ENCODE results near the gene B3GNT9. TPM values are rescaled to one million over a fixed set of nuclear protein-coding genes. Genes with fewer than 3 reads are reported as not detected.

B3GNT9 gene
- total RNA-seq = 8.1 and 8.3 TPM in 2 replicates

GRCh38 chr16:67150833-67151396, at the start of gene B3GNT9:
Gene B3GNT9 (minus strand): TSS chr16:67150998. CDS start chr16:67150485, 513 bp downstream.
- intact Hi-C loops (cut with micrococcal nuclease) = no loop called here

GRCh38 chr16:67200491-67200890, 49.7 kb upstream of the B3GNT9 start:
- intact Hi-C loops (cut with micrococcal nuclease) = no loop called here

- intact Hi-C loops (cut with micrococcal nuclease) = no loop called here
Measured at GRCh38 chr16:67199808-67200198, 49.0 kb upstream of the B3GNT9 start.

- intact Hi-C loops (cut with micrococcal nuclease) = no loop called here
Measured at GRCh38 chr16:67199011-67199807, 48.4 kb upstream of the B3GNT9 start, which contains the start of gene ELMO3. Gene ELMO3 (plus strand): TSS chr16:67199131. CDS start chr16:67199327, 196 bp downstream.

- intact Hi-C loops (cut with micrococcal nuclease) = no loop called here
Measured at GRCh38 chr16:67198238-67198734, 47.5 kb upstream of the B3GNT9 start.

- intact Hi-C loops (cut with micrococcal nuclease) = no loop called here
Measured at GRCh38 chr16:67197704-67198103, 46.9 kb upstream of the B3GNT9 start.

GRCh38 chr16:67196881-67197280, 46.1 kb upstream of the B3GNT9 start:
- intact Hi-C loops (cut with micrococcal nuclease) = no loop called here

- intact Hi-C loops (cut with micrococcal nuclease) = no loop called here
Measured at GRCh38 chr16:67195676-67196075, 44.9 kb upstream of the B3GNT9 start.

- intact Hi-C loops (cut with micrococcal nuclease) = no loop called here
Measured at GRCh38 chr16:67194260-67194659, 43.5 kb upstream of the B3GNT9 start.

- intact Hi-C loops (cut with micrococcal nuclease) = loop anchor here (2.0 kb wide), 1 partner anchor 33 kb away; the partner anchor contains the start of gene TMEM208
Measured at GRCh38 chr16:67193536-67193935, 42.7 kb upstream of the B3GNT9 start.

- intact Hi-C loops (cut with micrococcal nuclease) = loop anchor here (1.0 to 2.0 kb wide), 2 partner anchors 34 to 51 kb away; partner anchors contain the start of gene TMEM208
Measured at GRCh38 chr16:67192781-67193361, 42.1 kb upstream of the B3GNT9 start.

- intact Hi-C loops (cut with micrococcal nuclease) = loop anchor here (1.0 to 2.0 kb wide), 2 partner anchors 35 to 52 kb away; partner anchors contain the start of gene TMEM208
Measured at GRCh38 chr16:67191995-67192681, 41.3 kb upstream of the B3GNT9 start, which contains the start of gene E2F4. Gene E2F4 (plus strand): TSS chr16:67192155. CDS start chr16:67192228, 73 bp downstream.

- intact Hi-C loops (cut with micrococcal nuclease) = no loop called here
Measured at GRCh38 chr16:67191411-67191994, 40.7 kb upstream of the B3GNT9 start.

- intact Hi-C loops (cut with micrococcal nuclease) = no loop called here
Measured at GRCh38 chr16:67190448-67191399, 39.9 kb upstream of the B3GNT9 start.

- intact Hi-C loops (cut with micrococcal nuclease) = no loop called here
Measured at GRCh38 chr16:67190041-67190440, 39.2 kb upstream of the B3GNT9 start, which contains the start of gene EXOC3L1. Gene EXOC3L1 (minus strand): TSS chr16:67190136. CDS start chr16:67189676, 460 bp downstream.

- intact Hi-C loops (cut with micrococcal nuclease) = no loop called here
Measured at GRCh38 chr16:67188798-67189197, 38.0 kb upstream of the B3GNT9 start.

GRCh38 chr16:67188323-67188722, 37.5 kb upstream of the B3GNT9 start:
- intact Hi-C loops (cut with micrococcal nuclease) = no loop called here

- intact Hi-C loops (cut with micrococcal nuclease) = no loop called here
Measured at GRCh38 chr16:67187175-67187890, 36.5 kb upstream of the B3GNT9 start.

GRCh38 chr16:67186550-67186950, 35.8 kb upstream of the B3GNT9 start:
- intact Hi-C loops (cut with micrococcal nuclease) = no loop called here

Data from T-helper 2 cell treated with Interferon-gamma antibody and Interleukin-4, amounts not matched to agents 100 ng/mL and 5 ng/mL, for 36 hours (primary cell).